Activated CD4-positive, alpha-beta T cell treated with anti-CD3 and anti-CD28 coated beads for 1 hour (primary cell): ENCODE data around the gene TMEM185B.

Experiments
- DNase-seq: peaks from one replicate; pipeline ENCODE4 v3.0.0-alpha.2; 2020

TMEM185B gene

GRCh38 chr2:120230515-120231471, 7.6 kb upstream of the TMEM185B start:
- DNase-seq, result no peak

DNA sequence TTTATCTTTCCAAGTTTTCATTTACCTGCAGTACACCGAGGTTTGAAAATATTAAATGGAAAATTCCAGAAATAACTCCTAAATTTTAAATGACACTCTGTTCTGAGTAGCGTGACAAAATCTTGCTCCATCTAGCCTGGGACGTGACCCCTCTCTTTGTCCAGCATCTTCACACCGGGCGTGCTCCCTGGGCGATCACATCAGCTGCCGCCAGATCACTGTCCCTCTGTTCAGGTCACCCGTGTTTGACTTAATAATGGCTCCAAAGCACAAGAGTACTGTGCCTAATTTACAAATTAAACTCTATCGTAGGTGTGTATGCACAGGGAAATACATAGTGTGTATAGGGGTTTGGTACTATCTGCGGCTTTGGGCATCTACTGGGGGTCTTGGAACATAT, 6.1 kb upstream of the TMEM185B start:
- no peak for DNase-seq

DNA sequence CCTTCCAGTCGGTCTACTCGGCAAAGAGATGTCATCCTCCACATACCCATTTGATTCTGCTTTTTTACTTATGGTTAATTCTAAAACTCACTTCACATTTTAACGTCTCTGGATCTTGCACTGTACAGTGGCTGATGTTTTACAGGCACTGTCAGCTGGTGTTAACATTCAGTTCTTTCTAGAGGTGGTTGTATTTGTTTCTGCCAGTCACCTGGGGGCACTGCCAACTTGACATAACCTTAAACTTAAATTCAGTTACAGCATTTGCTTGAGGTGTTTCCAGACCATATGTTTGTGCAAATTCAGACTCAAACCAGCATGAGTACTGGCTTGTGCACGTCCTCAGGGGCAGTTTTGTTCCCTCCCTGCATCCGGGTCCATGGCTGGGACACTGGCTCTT, 5.3 kb upstream of the TMEM185B start:
- no peak for DNase-seq

- DNase-seq, result no peak
Observed at GRCh38 chr2:120227111-120227991, 4.2 kb upstream of the TMEM185B start.

- no peak for DNase-seq
Observed at GRCh38 chr2:120226316-120226715, 3.1 kb upstream of the TMEM185B start.

DNA sequence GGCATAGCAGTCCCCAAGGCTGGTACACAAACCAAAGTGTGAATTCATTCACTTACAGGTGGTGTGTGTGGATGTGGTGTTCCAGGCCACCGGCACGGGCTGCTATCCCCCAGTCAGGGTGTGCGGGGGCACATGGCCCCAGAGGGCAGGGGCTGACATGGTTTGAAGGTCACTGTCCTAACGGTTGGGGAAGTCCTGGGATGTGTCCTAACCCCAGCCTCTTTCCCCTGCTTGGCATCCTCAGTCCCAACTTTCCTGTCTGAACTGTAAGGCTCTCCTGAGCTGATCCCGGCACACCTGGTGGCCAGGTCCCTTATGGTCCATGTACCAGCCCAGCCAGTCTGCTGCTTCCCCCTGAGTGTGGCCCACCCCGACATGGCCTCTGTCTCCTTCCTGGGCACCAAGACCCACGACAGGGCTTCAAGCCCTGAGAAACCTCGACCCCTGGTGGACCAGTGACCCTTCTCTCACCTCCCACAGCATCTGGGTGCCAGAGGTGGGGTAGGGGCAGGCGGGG, 2.4 kb upstream of the TMEM185B start:
- no peak for DNase-seq

GRCh38 chr2:120224735-120225548, 1.7 kb upstream of the TMEM185B start:
- DNase-seq, result no peak

DNA sequence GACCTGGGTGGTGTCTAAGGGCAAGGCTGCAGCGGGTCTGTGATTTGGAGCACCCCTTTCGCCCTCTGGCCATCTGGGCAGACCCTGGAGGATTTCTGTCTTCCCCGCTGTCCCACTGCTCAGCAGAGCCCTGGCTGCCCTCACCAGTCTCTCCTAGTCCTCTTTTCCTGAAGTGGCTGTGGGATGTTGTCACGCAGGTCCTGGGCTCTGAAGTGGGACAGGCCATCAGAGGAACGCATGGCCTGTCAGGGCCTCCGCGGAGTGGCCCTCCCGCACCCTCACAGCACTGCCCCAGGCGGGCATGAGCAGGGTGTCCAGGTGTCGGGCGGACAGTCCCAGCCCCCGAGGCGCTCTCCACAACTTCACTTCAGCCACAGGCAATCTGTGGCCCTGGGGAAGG, 1.1 kb upstream of the TMEM185B start:
- no peak for DNase-seq

- DNase-seq, result no peak
Observed at GRCh38 chr2:120222186-120223033, 790 bp downstream of the TMEM185B start.

DNA sequence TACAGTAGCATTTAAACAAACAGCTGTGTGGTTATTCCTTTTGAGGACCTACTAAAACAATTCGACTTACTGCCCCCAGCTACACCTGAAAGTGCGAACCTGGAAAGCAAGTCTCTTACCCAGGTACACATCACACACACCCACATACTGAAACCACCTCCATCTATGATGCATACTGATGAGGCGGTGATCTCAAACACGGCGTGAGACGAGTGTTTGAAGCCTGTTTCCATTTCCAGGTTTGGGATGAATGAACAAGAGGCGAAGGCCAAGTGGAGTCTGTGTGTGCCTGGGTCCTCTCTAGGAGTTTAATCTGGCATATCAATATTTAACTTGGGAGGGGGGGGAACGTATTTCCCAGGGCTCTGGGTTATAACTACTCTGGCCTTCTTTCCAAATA, 1.6 kb downstream of the TMEM185B start:
- DNase-seq, result no peak

GRCh38 chr2:120220756-120221155, 2.4 kb downstream of the TMEM185B start:
- DNase-seq, result no peak

DNA sequence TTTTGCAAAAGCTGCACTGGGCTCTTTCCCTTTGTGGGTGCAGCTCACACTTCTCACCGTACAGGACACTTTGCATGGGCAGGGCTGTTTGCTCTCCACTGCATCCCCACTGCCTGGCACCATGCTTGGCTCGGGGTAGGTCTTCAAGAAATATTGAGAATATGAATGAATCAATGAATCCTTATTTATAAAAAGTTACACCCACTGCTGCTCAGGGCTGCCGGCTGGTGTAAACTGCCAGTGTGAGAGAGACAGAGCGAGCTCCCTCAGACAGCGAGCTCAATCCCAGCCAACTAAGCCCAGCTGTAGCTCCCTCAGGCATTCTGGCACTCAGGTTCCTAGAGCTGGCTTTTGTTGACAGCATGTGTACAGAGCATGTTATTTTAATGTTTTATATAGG, 3.4 kb downstream of the TMEM185B start:
- DNase-seq, result no peak

- no peak for DNase-seq
Observed at GRCh38 chr2:120219291-120219690, 3.9 kb downstream of the TMEM185B start.

DNA sequence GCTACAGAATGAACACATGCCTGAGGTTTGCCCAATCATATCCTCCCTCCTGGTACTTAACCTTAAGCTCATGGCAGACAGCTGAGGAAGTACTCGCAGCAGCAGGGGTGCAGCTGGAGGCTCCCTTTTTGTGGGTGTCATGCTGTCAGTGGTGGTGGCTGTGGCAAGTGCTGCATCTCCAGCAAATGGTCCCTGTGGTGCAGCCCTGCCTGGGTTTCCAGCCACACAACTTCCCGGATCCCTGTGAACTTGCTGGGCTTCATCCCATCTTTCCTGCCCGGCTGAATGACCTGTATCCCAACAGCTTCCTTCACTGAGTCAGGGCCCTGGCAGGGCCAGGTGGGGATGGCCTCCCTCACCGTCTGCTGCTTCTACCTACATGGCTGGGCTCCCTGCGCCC, 5.0 kb downstream of the TMEM185B start:
- DNase-seq, result no peak

GRCh38 chr2:120210270-120210693, 12.9 kb downstream of the TMEM185B start:
- DNase-seq, result no peak

DNA sequence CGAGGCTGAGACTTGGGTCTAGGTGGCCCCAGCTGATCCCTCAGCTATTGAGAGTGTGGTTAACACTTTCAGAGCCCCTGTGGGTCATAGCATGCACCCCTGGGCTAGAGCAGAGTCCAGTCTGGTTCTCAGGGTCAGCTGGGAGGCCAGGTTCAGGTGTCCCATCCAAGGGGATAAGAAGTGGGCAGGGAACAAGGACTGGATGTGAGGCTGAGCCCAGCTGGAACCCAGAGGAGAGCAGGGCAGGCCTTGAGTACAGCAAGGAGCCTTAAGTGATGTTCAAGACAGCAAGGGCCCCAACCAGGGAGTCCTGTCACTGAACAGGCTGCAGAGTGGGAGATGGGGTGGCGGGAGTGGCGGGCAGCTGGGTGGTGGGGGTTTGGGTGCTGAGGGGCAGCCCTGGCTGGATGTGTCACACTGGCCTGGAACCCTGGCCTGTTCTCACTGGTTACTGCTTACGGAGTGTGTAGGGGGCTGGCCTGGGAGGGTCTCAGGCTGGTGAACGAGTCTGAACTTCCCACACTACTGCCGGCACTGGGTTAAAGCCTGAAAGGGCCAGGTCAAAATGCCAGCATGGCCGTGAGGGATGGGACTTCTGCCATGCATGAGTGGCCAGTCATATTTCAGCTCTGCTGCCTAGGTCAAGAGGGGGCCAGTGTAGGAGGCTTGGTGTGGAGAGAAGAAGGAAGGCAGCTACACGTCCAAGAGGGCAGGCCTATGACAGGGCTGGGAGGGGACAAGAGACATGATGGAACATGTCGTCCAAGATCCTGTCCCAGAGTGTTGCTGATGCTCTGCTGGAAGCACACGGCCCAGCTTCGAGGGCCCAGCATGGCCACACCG, 13.6 kb downstream of the TMEM185B start:
- DNase-seq, result no peak

GRCh38 chr2:120208381-120209353, 14.5 kb downstream of the TMEM185B start:
- no peak for DNase-seq

DNA sequence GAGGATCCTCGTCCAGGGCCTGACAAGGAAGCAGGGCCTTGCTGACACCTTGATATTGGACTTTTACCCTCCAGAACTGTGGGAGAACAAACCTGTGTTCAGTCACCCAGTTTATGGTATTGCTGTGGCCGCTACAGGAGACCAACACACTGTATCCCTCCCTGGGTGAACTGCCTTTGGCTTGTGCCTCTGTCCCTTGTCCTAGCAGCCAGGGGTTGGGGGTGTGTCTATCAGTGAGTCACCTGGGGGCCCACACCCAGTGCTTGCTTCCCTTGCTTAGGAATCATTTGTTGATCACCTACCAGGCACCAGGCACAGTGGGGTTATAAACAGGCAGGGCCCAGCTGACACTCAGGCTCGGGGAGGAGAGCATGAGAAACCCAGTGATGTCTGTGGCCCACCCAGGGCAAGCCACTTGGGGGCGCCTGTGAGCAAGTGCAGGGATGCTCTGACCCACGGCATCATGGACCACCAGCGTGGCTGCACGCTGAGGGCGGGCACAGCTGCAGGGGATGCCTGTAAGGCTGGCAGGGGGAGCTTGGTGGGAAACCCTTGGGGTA, 17.1 kb downstream of the TMEM185B start:
- no peak for DNase-seq
